Ovary (tissue), 9 donors: Measurements from ENCODE around the gene MYH7B. TPM values are rescaled to one million over a fixed set of nuclear protein-coding genes. Genes with fewer than 3 reads are reported as not detected.
A peak's percentile ranks its signal among the peaks of the same experiment; 100 is the strongest.

Source experiments
- DNase-seq, 5 donors: peaks; one replicate each; pipeline ENCODE4 v3.0.0-alpha.2; 2019 to 2020
- H3K27ac ChIP-seq, 2 donors: fragments of 200-600 bp; one replicate each; pipeline versions ENCODE4 v1.5.1 to v1.8.0; 2019 to 2022
- H3K27me3 ChIP-seq: fragments of 200-600 bp; one replicate; pipeline ENCODE4 v1.8.0; 2022
- H3K36me3 ChIP-seq: fragments of 200-600 bp; sonication (generic); one replicate; pipeline ENCODE4 v1.5.1; 2019
- H3K4me1 ChIP-seq: one replicate; pipeline ENCODE4 v1.8.1; 2013; ENCODE audit warnings: mild to moderate bottlenecking, moderate library complexity; ENCODE audit not compliant: insufficient read depth
- H3K4me3 ChIP-seq: fragments of 200-600 bp; sonication (generic); one replicate; pipeline ENCODE4 v1.5.1; 2017
- H3K9me3 ChIP-seq, 2 donors: fragments of 200-600 bp in 1 of 2; sonication (generic) in 1 of 2; one replicate each; pipeline versions ENCODE4 v1.5.1 to v1.8.1; 2013 to 2019; ENCODE audit warnings: mild to moderate bottlenecking in 1 of 2, moderate library complexity in 1 of 2
- EP300 ChIP-seq: sonication (generic); formaldehyde crosslinking; IDR thresholded peaks from one replicate; pipeline ENCODE4 v1.6.1; 2017; ENCODE audit warnings: antibody characterized with exemption
- POLR2A ChIP-seq: fragments of 450-650 bp; IDR thresholded peaks from one replicate; pipeline ENCODE4 v1.6.1; 2017; ENCODE audit warnings: antibody characterized with exemption, mild to moderate bottlenecking, moderate library complexity
- WGBS, 3 donors: extraction: QIAGEN DNeasy Blood & Tissue Kit in 1 of 3; methylation state at CpG; one replicate each; pipeline versions ENCODE4 v1.1.5 to v1.1.7; 2013 to 2017; 5-methylcytosine and 5-hydroxymethylcytosine counted together
- intact Hi-C, 4 donors: fragments of 100-400 bp; cut with DNase I; formaldehyde crosslinking; loops; one replicate each; pipeline versions ENCODE4 v1.11.0 to v1.15.1; 2022 to 2023
- polyA plus RNA-seq, 2 donors: library from polyadenylated mRNA; stranded (reverse); fragments of 200-250 nt in 1 of 2; fragments of 350-450 nt in 1 of 2; fragmentation: Illumina TruSeq in 1 of 2; extraction: RNeasy Lipid Tissue Mini Kit (QIAGEN cat#74804) in 1 of 2; gene quantifications; one replicate each; pipeline ENCODE4 v1.2.3, GENCODE V29; 2013 to 2014
- total RNA-seq, 7 donors: library from RNA; depleted of rRNA in 2 of 7; stranded (reverse); fragments of >200 nt in 2 of 7; fragmentation: NEBNext Ultra II Directional in 3 of 7; extraction: Animal tissue kit (Norgen Biotek cat#: 25700) in 3 of 7; gene quantifications; one replicate each; pipeline versions ENCODE4 v1.1.0 to v1.2.4, GENCODE V29; 2016 to 2023
- TF ChIP-seq, protein P1 (sequence below), 3 donors: fragments of 450-650 bp in 2 of 3; fragments of 200-600 bp in 1 of 3; IDR thresholded peaks; one replicate each; pipeline versions ENCODE4 v1.5.1 to v1.8.0; 2016 to 2022; ENCODE audit warnings: antibody characterized with exemption in 3 of 3, mild to moderate bottlenecking in 1 of 3
- donor health status: DM: no; HTN: no; CAD: no; lungs with moderate emphysema.
- donor health status: DM: no; HTN: no; CAD: no.
- donor health status: Bipolar disorder and iron deficiency.
- donor health status: DM: yes; HTN: yes; CAD: no.
- donor health status: DM: no; HTN: no; CAD: no.
- donor health status: DM: yes; HTN: yes; CAD: no.

MYH7B gene
- total and polyA plus RNA-seq, 9 donors, result 0.30 to 2.6 (median 1.1) TPM

DNA sequence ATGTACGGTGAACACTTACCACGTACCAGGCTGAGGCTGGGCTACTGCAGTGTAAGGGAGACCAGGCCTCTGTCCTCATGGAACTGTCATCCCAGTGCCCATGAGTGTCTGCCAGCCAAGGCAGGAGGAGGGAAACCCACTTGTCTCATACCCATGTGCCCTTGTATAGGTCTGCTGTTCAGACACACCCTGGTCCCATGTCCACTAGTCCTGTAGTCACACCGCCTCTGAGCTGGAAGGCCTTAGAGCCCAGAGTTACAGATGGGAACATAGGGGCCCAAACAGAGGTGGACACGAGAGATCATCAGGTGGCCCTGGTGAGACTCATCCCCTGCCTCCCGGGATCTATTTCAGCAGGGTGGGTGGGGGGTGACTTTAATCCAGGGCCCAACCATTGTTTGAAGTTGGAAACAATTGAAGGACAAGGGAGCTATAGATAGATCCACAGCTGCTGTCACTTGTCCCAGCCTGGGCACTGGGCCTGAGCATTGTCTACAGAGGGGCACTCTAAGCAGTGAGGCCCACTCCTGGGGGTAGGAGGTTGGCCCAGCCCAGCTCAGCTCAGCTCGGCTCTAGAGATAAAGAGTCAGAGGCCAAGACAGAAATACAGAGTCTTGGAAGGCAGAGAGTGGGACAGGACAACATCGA is 14.6 kb downstream of the MYH7B start:
- H3K36me3 ChIP-seq, result no peaks in the 10 kb centered on the region
- no peak for TF ChIP-seq EP300
- TF ChIP-seq, protein P1, sequence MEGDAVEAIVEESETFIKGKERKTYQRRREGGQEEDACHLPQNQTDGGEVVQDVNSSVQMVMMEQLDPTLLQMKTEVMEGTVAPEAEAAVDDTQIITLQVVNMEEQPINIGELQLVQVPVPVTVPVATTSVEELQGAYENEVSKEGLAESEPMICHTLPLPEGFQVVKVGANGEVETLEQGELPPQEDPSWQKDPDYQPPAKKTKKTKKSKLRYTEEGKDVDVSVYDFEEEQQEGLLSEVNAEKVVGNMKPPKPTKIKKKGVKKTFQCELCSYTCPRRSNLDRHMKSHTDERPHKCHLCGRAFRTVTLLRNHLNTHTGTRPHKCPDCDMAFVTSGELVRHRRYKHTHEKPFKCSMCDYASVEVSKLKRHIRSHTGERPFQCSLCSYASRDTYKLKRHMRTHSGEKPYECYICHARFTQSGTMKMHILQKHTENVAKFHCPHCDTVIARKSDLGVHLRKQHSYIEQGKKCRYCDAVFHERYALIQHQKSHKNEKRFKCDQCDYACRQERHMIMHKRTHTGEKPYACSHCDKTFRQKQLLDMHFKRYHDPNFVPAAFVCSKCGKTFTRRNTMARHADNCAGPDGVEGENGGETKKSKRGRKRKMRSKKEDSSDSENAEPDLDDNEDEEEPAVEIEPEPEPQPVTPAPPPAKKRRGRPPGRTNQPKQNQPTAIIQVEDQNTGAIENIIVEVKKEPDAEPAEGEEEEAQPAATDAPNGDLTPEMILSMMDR (IDR thresholded peaks at IDR 0.05), result no peak
- H3K9me3 ChIP-seq, result no peaks in the 10 kb centered on the region
- H3K4me1 ChIP-seq, result no peaks in the 10 kb centered on the region
- no peak overlapping the region for H3K4me3 ChIP-seq
- H3K27me3 ChIP-seq, result no peaks in the 10 kb centered on the region
- WGBS, 3 donors, result 90 to 97% (median 92%) methylated on average over 7 of the region's 7 CpGs
- no peak overlapping the region for H3K27ac ChIP-seq
- intact Hi-C loops, result no loop called here
- peak in 1 of 5 donors; percentile 7 for DNase-seq

- 85 to 92% (median 91%) methylated on average over 9 of the region's 9 CpGs for WGBS, 3 donors
- intact Hi-C loops, result no loop called here
- Histone ChIP-seq H3K4me1 (no peaks in the 10 kb centered on the region), H3K27me3 (no peaks in the 10 kb centered on the region), H3K4me3 (no peak overlapping the region), H3K36me3 (no peaks in the 10 kb centered on the region), H3K27ac (no peak overlapping the region), H3K9me3 (no peaks in the 10 kb centered on the region)
- DNase-seq, result no peak
- TF ChIP-seq, protein P1 (IDR thresholded peaks at IDR 0.05), result no peak
- TF ChIP-seq POLR2A, result no peak
- TF ChIP-seq EP300, result no peak
These were observed 15.3 kb downstream of the MYH7B start for GRCh38 chr20:34970846-34971560.

GRCh38 chr20:34971561-34972235 is 16.0 kb downstream of the MYH7B start:
- no peaks in the 10 kb centered on the region for H3K4me1 ChIP-seq
- WGBS, 3 donors, result 82 to 86% (median 86%) methylated on average over 10 of the region's 10 CpGs
- H3K27me3 ChIP-seq, result no peaks in the 10 kb centered on the region
- H3K9me3 ChIP-seq, result no peaks in the 10 kb centered on the region
- H3K36me3 ChIP-seq, result no peaks in the 10 kb centered on the region
- DNase-seq, result peak in 2 of 5 donors; percentile 5 to 12
- TF ChIP-seq POLR2A (no peak), EP300 (no peak)
- TF ChIP-seq, protein P1 (IDR thresholded peaks at IDR 0.05), result no peak
- intact Hi-C loops, result no loop called here
- no peak overlapping the region for H3K4me3 ChIP-seq
- no peak overlapping the region for H3K27ac ChIP-seq

- intact Hi-C loops, result no loop called here
- 76 to 83% (median 79%) methylated on average over 4 of the region's 4 CpGs for WGBS, 3 donors
- no peaks in the 10 kb centered on the region for H3K4me1 ChIP-seq
- H3K27ac ChIP-seq, result no peak overlapping the region
- H3K9me3 ChIP-seq, result no peaks in the 10 kb centered on the region
- H3K27me3 ChIP-seq, result no peaks in the 10 kb centered on the region
- TF ChIP-seq EP300, result no peak
- TF ChIP-seq, protein P1 (IDR thresholded peaks at IDR 0.05), result no peak
- TF ChIP-seq POLR2A, result no peak
- H3K36me3 ChIP-seq, result no peaks in the 10 kb centered on the region
- H3K4me3 ChIP-seq, result no peak overlapping the region
- no peak for DNase-seq
These were observed 18.6 kb downstream of the MYH7B start for GRCh38 chr20:34974246-34974645.
